RPMI8226 (cell line): ENCODE data around the gene TCF4.

Experiments
- DNase-seq: peaks from one replicate; pipeline ENCODE4 v3.0.0-alpha.2; 2015

The TCF4 gene

DNA sequence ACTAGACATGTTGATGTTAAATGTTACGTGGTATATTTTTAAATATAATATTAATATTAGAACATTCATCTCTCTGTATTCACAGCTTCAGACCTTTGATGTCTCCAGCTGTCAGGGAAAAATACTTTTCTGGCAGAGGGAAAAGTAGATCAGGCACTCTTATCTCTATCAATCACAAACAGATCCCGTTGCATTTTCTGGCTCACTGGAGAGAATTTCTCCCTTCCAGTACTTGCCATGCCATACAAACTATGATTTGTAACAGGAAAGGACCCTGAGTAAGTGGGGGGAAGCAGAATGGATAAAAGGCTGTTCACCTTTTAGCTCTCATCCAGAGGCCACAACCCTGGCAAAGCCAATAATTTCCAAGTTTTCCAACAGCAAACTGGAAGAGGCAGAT is 158.0 kb downstream of the TCF4 start:
- DNase-seq, result no peak

GRCh38 chr18:55427951-55428350 is 160.0 kb downstream of the TCF4 start:
- DNase-seq, result no peak

DNA sequence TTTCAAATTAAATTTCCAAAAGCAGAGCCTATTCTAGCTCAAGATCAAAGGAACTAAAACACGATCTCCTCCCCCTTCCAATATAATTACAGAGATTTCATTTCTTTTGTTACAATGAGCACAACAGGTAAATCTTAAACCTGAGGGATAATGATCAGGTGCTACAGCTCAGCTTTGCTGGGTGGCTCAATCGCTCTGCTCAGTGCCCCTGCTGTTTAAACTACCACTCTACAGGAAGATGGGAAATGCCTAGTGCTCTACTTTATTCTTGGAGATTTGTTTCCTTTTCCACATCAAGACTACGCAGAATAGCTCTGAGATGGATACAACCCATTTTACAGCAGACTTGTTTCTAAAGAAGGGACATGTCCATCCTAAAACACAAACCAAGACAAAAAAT is 162.3 kb downstream of the TCF4 start:
- no peak for DNase-seq

DNA sequence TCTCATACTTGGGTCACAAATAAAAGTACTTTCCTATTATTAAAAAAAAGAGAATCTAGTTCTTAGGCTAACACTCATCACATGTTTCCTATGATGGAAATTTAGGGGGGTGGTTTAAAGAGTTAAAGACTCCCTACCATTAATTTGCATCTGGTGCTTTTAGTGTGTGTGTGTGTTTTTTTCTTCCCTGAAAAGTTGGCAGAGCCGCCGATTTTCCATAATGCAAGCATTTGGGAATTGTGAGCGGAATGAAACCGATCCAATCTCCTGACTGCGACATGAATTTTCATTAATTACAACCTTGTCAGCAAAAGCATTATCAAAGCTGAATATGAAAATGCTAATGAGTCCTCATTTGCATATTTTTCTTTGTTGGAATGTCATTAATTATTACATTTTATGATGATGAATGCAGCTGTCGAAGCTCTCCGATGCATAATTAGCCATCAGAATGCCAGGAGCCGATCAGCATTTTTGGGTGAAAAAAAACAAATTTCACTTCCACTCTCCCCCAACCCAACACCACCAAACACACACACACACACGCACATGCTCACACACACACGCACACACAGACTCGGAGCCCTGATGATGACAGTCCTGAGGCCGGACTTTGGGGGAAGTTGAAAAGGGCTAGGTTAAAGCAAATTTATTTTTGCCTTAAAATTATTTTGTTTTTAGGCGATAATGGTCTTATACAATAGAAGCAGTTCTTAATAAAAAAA is 165.4 kb downstream of the TCF4 start:
- DNase-seq, result no peak

- peak; percentile 11 for DNase-seq
Measured at GRCh38 chr18:55421615-55422419, 166.2 kb downstream of the TCF4 start.

DNA sequence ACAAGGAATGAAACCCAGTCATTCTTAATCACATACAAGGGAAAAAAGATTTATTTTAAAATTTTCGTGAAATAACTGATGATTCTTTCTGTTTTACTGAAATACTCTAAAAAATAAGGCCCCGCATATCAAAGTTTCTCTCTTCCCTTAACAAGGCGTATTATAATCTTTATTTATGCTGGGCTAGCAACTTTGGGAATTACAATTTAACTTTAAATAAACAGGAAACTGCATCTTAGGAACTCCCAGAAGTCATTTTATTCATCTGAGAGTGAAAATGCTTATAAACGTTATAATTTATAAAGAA is 166.7 kb downstream of the TCF4 start:
- peak; percentile 7 for DNase-seq

GRCh38 chr18:55420665-55421307 is 167.2 kb downstream of the TCF4 start:
- DNase-seq, result peak; percentile 73

DNA sequence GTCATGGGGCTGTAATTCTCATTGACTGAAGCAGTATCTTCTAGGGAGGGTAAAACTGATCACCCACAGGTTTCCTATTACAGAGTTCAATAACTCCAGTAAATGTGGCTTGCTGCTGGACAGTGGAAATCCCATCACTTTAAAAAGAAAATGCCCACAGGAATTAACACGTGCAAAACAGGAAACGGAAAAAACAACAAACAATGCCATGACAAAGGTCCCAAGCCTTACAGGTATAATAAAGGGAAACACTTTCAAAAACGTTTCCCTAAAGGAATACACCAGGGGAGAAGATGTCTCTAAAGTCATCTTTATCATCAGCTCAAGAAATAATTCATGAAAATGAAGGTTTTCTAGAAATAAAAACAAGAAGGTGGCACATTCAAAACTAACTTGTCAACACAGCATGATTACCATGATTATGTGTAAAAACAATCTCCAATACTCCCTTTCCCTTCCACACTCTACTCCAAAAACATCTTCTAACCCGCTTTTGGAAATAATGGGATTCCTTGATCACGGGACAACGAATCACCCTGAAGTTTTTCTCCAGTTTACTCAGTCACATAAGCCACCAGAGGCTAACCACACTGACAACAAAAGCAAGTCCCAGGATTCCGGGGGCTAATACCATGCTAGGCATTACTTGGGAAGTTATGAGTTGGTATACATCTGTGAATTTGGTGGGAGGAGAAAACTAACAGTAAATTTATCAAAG is 167.9 kb downstream of the TCF4 start:
- DNase-seq, result no peak

GRCh38 chr18:55419132-55419946 is 168.7 kb downstream of the TCF4 start:
- no peak for DNase-seq

DNA sequence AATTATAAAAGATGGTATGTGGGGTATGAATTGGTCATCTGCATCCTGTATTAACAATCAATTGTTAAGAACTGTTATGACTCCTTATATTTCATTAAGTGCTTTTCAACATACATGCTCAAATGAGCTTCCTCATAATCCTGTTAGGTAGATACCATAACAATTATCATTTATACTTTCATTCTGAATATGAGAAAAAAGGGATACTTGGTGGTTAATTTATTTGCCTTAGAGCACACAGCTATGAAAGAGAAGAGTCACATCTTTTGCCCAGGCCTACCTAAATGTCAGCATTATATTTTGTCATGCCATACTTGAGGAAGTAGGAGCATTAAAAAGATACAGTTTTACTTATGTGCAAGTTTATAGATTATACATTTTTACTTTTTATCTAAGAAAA is 169.6 kb downstream of the TCF4 start:
- DNase-seq, result no peak

- no peak for DNase-seq
Measured at GRCh38 chr18:55416791-55417190, 171.2 kb downstream of the TCF4 start.

DNA sequence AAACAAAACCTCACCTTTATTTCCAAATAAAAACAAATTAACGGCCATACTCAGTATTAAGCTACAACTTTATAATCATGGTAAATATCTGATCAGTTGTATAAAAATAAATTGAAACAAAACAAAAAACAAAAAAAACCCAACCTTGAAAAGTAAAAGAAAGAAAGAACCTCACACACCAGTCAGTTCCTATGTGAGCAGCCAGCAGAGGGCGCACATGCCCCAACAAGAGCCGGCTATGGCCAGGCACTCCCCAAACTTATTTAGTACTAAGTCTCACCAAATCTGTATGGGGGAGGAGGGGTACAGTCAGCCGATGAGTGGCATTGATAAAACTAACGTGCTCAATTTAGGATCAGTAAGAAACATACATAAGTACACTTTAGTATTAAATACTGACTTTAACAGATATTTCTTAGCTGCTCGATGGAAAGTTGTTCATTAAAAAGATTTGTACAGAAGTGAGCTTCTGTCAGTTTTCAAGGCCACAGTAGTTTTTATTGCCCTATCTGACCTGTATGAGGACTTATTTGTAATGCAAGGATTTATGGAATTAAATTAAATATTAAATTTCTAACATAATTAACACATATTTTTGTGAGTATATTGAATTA is 172.6 kb downstream of the TCF4 start:
- DNase-seq, result peak; percentile 85

GRCh38 chr18:55414475-55414874 is 173.5 kb downstream of the TCF4 start:
- DNase-seq, result no peak

DNA sequence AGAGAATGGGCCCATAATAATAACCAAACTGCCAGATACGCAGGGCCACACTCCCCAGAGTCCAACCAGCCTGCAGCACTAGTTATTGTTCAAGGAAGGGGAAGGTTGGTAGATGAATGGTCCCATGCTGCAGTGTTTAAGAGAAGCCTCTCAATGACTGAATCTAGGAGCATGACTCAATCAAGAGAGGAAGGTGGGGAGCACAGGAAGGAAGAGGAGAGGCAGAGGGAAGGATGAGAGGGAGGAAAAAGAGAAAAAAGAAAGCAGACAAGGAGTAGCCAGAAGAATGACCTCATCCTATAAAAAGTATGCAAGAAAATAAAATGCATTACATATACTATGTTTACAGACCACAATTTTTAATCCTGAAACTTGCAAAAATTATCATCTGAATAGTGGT is 174.5 kb downstream of the TCF4 start:
- DNase-seq, result no peak

- no peak for DNase-seq
Measured at GRCh38 chr18:55407774-55408535, 180.0 kb downstream of the TCF4 start.

- no peak for DNase-seq
Measured at GRCh38 chr18:55407191-55407590, 180.8 kb downstream of the TCF4 start.

DNA sequence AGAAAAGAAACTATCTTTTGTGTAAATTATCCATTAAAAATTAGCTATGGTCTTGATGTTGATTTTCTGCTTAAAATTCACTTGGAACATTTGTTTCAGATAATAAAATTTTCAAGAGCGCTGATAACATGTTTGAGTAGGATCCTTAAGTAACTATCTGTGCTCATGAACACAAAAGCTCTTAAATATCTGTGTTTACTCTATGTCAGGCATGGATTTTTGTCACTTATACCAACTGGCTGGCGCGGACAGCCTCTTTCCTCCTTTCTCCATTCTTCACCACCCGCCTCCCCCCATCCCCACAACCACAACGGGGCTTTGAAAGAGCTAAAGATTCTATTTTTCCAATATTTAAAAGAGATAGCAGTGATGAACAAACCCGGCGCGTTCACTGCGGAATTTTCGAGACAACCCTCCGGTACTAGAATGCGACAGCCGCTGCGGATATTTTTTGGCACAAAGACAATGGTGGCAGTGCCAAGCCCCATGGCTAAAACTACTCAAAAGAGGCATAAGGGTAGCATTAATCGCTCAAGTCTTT is 181.5 kb downstream of the TCF4 start:
- no peak for DNase-seq

- DNase-seq, result no peak
Measured at GRCh38 chr18:55405893-55406406, 182.0 kb downstream of the TCF4 start.

DNA sequence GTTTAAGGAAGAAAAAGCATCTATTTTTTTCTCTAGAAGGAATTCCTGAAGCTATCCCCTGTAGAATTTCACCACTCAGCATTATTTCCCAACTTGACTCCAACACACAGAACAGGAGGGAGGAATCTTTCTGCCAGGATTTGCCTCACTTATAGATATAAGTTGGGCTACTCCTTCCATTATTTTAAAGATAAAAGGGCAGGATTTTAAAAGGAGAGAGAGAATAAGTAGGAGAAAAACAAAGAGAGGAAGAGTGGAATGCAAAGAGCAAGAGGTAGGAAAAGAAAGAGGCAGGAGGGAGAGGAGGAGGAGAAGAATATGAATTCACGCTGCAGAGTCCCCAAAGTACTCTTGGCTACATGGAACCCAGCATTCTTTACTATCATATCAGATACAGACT is 182.5 kb downstream of the TCF4 start:
- no peak for DNase-seq

- DNase-seq, result no peak
Measured at GRCh38 chr18:55404832-55405465, 183.0 kb downstream of the TCF4 start.
